ENCODE data around the gene YPEL5.

DNA sequence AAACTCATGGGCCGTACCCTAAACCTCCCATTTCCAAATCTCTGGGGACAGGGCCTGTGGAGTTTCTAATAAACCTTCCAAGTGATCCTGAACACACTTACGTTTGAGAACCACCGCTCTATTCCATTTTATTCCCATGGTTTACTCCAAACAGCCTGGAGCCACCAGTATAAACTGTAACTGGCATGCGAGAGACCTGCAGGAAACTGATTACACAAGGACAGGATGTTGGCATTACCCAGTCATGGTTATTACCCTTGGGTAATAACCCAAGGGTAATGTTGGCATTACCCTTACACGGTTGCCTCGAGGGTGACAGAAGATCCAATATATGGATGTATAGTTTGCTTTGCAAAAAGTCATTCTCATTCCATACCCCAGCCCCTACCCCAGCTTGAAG lies 37.0 kb upstream of the YPEL5 start:
- TF ChIP-seq POLR2AphosphoS5 (IDR thresholded peaks at IDR 0.05; ENCODE audit: low read depth, low read length) (no peak), POLR2A (IDR thresholded peaks at IDR 0.05; ENCODE audit: borderline replicate concordance, extremely low read depth, insufficient read depth, insufficient read length) (no peak), CTCF (IDR thresholded peaks at IDR 0.05 in 2 of 3, conservative IDR thresholded peaks at IDR 0.05 in 1 of 3; ENCODE audit: borderline replicate concordance in 1 of 3, insufficient read depth in 1 of 3, low read depth in 2 of 3, low read length in 2 of 3) (no peak), EZH2phosphoT487 (IDR thresholded peaks at IDR 0.05; ENCODE audit: borderline replicate concordance) (no peak), SRF (IDR thresholded peaks at IDR 0.05; ENCODE audit: low read depth) (no peak), JUND (IDR thresholded peaks at IDR 0.05) (no peak), TCF7L2 (IDR thresholded peaks at IDR 0.05; ENCODE audit: borderline replicate concordance, extremely low read depth, insufficient read depth, insufficient read length) (no peak), CBX3 (IDR thresholded peaks at IDR 0.05; ENCODE audit: low read depth) (no peak), ZNF274 (IDR thresholded peaks at IDR 0.05; ENCODE audit: low read depth, low read length) (no peak), ATF3 (IDR thresholded peaks at IDR 0.05) (no peak), MAX (IDR thresholded peaks at IDR 0.05) (no peak), EZH2 (IDR thresholded peaks at IDR 0.05) (no peak), SIN3A (IDR thresholded peaks at IDR 0.05; ENCODE audit: low read depth) (no peak)
- TF ChIP-seq, protein P1, sequence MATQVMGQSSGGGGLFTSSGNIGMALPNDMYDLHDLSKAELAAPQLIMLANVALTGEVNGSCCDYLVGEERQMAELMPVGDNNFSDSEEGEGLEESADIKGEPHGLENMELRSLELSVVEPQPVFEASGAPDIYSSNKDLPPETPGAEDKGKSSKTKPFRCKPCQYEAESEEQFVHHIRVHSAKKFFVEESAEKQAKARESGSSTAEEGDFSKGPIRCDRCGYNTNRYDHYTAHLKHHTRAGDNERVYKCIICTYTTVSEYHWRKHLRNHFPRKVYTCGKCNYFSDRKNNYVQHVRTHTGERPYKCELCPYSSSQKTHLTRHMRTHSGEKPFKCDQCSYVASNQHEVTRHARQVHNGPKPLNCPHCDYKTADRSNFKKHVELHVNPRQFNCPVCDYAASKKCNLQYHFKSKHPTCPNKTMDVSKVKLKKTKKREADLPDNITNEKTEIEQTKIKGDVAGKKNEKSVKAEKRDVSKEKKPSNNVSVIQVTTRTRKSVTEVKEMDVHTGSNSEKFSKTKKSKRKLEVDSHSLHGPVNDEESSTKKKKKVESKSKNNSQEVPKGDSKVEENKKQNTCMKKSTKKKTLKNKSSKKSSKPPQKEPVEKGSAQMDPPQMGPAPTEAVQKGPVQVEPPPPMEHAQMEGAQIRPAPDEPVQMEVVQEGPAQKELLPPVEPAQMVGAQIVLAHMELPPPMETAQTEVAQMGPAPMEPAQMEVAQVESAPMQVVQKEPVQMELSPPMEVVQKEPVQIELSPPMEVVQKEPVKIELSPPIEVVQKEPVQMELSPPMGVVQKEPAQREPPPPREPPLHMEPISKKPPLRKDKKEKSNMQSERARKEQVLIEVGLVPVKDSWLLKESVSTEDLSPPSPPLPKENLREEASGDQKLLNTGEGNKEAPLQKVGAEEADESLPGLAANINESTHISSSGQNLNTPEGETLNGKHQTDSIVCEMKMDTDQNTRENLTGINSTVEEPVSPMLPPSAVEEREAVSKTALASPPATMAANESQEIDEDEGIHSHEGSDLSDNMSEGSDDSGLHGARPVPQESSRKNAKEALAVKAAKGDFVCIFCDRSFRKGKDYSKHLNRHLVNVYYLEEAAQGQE (IDR thresholded peaks at IDR 0.05; ENCODE audit: low read depth): no peak

All from HCT116 (cell line).